H1 (cell line): ENCODE data around the gene STAM2. TPM values are rescaled to one million over a fixed set of nuclear protein-coding genes. Genes with fewer than 3 reads are reported as not detected.

Experiments used
- CHD7 ChIP-seq: fragments of 300-600 bp; sonication (generic); IDR thresholded peaks from 2 replicates; pipeline ENCODE4 v1.7.1; 2012; ENCODE audit warnings: low read length, moderate library complexity, mild to moderate bottlenecking, inconsistent platforms; ENCODE audit not compliant: insufficient replicate concordance
- SP2 ChIP-seq: IDR thresholded peaks from 2 replicates; pipeline ENCODE4 v1.6.1; 2012; ENCODE audit warnings: mild to moderate bottlenecking, low read length, inconsistent platforms
- polyA plus RNA-seq, 7 experiments: library from polyadenylated mRNA; depleted of rRNA in 3 of 7; stranded (reverse) in 5 of 7; unstranded in 2 of 7; fragments of >200 nt in 5 of 7; fragments of 200-250 nt in 2 of 7; gene quantifications; 1 replicate in 5 of 7; 2 replicates in 1 of 7; 4 replicates in 1 of 7; pipeline versions ENCODE4 v1.2.1 to v1.2.3, GENCODE V29; 2011 to 2013; ENCODE audit warnings: missing spikeins in 2 of 7, mixed read lengths in 2 of 7
- total RNA-seq: library from RNA; stranded (reverse); fragmentation: NEBNext Ultra II Directional; extraction: Animal tissue kit (Norgen Biotek cat#: 25700); gene quantifications from 2 replicates; pipeline ENCODE4 v1.2.1, GENCODE V29; 2021

Gene STAM2
- total and polyA plus RNA-seq, 2 of the 8 experiments (the other 6 are each of a cell fraction or from before 2014, with no cell fraction given) = 5.4 to 9.4 TPM

DNA sequence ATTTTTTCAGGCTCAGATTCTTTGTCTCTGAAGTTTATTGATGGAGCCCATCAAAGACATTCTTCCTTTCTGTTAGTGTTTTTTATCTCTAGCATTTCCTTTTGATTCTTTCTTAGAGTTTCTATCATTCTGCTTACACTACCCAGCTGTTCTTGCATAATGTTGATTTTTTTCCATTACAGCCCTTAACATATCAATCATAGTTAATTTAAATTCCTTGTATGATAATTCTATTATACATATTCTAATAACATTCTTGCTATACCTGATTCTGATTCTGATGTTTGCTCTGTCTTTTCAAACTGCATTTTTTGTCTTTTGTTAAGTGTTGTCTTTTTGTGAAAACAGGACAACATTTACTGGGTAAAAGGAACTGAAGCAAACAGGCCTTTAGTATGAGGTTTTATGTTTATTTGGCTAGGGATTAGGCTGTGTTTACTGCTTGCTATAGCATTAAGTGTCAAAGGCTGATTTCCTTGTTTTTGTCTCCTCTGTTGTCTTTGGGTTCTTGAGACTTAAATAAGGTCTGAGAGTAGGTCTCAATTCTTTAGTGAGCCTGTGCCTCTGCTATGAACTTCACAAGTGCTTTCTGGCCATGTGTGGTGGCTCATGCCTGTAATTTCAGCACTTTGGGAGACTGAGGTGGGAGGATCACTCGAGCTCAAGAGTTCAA is 8.0 kb upstream of the STAM2 start (continued):
- TF ChIP-seq CHD7 (peak; percentile 81), SP2 (no peak)
